Measurements from ENCODE around the gene SNTB2. TPM values are rescaled to one million over a fixed set of nuclear protein-coding genes. Genes with fewer than 3 reads are reported as not detected.

Gene SNTB2
- total and polyA plus RNA-seq, 2 donors (not counting 1 experiment from before 2014, with no cell fraction given), result 51.8 to 63.3 TPM

DNA sequence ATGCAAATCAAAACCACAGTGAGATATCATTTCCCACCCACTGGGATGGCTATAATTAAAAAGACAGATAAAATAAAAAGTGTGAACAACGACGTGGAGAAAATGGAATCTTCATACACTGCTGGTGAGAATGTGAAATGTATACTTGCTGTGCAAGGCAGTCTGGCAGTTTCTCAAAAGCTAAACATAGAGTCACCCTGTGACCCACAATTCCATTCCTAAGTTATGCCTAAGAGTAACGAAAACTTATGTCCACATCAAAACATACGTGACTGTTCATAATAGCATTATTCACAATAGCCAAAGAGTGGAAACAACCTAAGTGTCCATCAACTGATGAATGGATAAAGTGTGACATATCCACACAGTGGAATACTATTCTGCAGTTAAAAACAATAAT lies 86.0 kb downstream of the SNTB2 start:
- no peaks in the 10 kb centered on the region for H3K27me3 ChIP-seq (ENCODE audit: control insufficient read depth, insufficient read depth, low read length)
- no peak overlapping the region for H3K27ac ChIP-seq (ENCODE audit: insufficient read depth, low read length)
- no peak for TF ChIP-seq EZH2 (IDR thresholded peaks at IDR 0.05; ENCODE audit: low read length, missing control alignments)
- TF ChIP-seq, protein P1, sequence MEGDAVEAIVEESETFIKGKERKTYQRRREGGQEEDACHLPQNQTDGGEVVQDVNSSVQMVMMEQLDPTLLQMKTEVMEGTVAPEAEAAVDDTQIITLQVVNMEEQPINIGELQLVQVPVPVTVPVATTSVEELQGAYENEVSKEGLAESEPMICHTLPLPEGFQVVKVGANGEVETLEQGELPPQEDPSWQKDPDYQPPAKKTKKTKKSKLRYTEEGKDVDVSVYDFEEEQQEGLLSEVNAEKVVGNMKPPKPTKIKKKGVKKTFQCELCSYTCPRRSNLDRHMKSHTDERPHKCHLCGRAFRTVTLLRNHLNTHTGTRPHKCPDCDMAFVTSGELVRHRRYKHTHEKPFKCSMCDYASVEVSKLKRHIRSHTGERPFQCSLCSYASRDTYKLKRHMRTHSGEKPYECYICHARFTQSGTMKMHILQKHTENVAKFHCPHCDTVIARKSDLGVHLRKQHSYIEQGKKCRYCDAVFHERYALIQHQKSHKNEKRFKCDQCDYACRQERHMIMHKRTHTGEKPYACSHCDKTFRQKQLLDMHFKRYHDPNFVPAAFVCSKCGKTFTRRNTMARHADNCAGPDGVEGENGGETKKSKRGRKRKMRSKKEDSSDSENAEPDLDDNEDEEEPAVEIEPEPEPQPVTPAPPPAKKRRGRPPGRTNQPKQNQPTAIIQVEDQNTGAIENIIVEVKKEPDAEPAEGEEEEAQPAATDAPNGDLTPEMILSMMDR (conservative IDR thresholded peaks at IDR 0.05 in 1 of 2, IDR thresholded peaks at IDR 0.05 in 1 of 2; ENCODE audit: low read depth in 1 of 2, low read length in 2 of 2), result no peak
- H3K36me3 ChIP-seq (ENCODE audit: control insufficient read depth, insufficient read depth, low read length), result no peaks in the 10 kb centered on the region
- no peaks in the 10 kb centered on the region for H3K9me3 ChIP-seq (ENCODE audit: control insufficient read depth, insufficient read depth, low read depth, low read length)
- H3K4me2 ChIP-seq (ENCODE audit: extremely low read depth, insufficient read depth, low read length), result no peak overlapping the region
- H2AFZ ChIP-seq (ENCODE audit: low read length), result no peak overlapping the region
- DNase-seq (ENCODE audit: low read depth in 2 of 2), result peak; percentile 78 to 92
- peaks cover 5% of the 10 kb centered on the region for H3K79me2 ChIP-seq (ENCODE audit: control insufficient read depth, insufficient read depth, low read length)
- H3K4me1 ChIP-seq (ENCODE audit: control insufficient read depth, extremely low read depth, insufficient read depth, low read length), result peaks cover 23% of the 10 kb centered on the region
- no peak overlapping the region for H3K4me3 ChIP-seq (replicated peaks in 1 of 4; ENCODE audit: control extremely low read depth in 1 of 4, insufficient read depth in 1 of 4, low read depth in 3 of 4, low read length in 4 of 4)
- no peak overlapping the region for H3K9ac ChIP-seq (ENCODE audit: insufficient read depth, low read length)
- no peaks in the 10 kb centered on the region for H4K20me1 ChIP-seq (ENCODE audit: control insufficient read depth, extremely low read depth, insufficient read depth, low read length)

DNA sequence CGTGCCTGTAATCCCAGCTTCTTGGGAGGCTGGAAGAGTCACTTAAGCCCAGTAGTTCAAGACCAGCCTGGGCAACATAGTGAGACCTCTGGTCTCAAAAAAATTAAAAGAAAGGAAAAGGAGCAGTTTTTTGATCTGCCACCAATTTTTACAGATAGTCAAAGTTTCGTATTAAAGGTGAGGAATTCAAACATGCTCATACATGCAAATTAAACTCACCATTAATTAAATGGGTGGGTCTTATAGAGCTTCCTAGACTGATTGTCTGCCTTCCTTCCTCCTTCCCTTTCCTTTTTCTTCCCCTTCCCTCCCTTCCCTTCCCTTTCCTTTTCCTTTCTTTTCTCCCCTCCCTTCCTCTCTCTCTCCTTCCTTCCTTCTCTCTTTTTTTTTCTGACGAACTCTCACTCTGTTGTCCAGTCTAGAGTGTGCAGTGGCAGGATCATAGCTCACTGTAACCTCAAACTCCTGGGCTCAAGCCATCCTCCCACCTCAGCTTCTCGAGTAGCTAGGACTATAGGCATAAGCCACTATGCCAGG lies 87.8 kb downstream of the SNTB2 start:
- TF ChIP-seq EZH2 (IDR thresholded peaks at IDR 0.05; ENCODE audit: low read length, missing control alignments), result no peak
- TF ChIP-seq, protein P1 (conservative IDR thresholded peaks at IDR 0.05 in 1 of 2, IDR thresholded peaks at IDR 0.05 in 1 of 2; ENCODE audit: low read depth in 1 of 2, low read length in 2 of 2), result no peak
- Histone ChIP-seq H3K9me3 (ENCODE audit: control insufficient read depth, insufficient read depth, low read depth, low read length) (no peaks in the 10 kb centered on the region), H3K27ac (ENCODE audit: insufficient read depth, low read length) (peak overlapping the region; percentile 74), H3K79me2 (ENCODE audit: control insufficient read depth, insufficient read depth, low read length) (peaks cover 14% of the 10 kb centered on the region), H4K20me1 (ENCODE audit: control insufficient read depth, extremely low read depth, insufficient read depth, low read length) (no peaks in the 10 kb centered on the region), H3K4me1 (ENCODE audit: control insufficient read depth, extremely low read depth, insufficient read depth, low read length) (peaks cover 26% of the 10 kb centered on the region), H2AFZ (ENCODE audit: low read length) (no peak overlapping the region), H3K4me2 (ENCODE audit: extremely low read depth, insufficient read depth, low read length) (peak overlapping the region; percentile 80), H3K36me3 (ENCODE audit: control insufficient read depth, insufficient read depth, low read length) (no peaks in the 10 kb centered on the region), H3K27me3 (ENCODE audit: control insufficient read depth, insufficient read depth, low read length) (no peaks in the 10 kb centered on the region), H3K4me3 (replicated peaks in 1 of 4; ENCODE audit: control extremely low read depth in 1 of 4, insufficient read depth in 1 of 4, low read depth in 3 of 4, low read length in 4 of 4) (no peak overlapping the region), H3K9ac (ENCODE audit: insufficient read depth, low read length) (no peak overlapping the region)
- DNase-seq (ENCODE audit: low read depth in 2 of 2), result peak in 1 of 2 donors; percentile 38

DNA sequence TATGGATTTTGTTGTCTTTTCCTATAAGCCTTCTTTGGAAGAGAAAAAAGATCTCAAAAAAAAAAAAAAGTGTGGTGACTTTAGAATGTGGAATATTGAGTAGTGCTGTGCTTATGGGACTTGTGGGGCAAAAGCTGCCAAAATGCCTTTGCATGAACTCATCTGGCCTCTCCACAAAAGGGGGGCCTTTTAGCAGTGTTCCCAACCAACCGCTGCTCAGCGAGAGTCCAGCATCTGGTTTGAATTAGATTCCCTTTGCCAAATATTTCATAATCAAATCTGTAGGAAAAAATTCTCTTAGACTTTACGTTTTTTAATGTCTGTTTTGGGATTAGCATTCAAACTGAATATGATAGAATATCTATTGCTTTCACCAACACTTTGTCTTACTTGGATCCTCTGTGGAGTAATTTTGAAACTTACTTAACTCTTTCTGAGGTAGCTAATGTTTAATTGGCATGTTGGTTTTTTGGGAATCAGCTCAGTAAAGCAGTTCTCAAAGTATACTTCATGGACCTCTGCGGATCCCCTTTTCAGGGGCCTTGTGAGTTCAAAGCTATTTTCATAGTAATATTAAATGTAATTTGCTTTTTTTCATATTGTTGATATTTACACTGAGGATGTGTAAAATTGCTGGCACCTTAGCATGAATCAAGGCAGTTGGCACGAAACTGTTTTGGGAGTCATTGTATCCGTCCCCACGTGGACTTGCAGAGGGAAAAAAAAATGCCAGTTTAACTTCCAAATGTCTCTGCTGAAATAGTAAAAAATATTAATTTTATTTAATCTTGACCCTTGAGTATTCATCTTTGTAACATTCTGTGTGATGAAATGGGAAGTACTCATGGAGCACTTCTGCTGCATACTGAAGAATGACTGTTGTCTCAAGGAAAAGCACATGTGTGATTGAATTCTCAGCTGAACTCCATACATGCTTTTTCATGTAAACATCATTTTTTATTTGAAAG lies 89.5 kb downstream of the SNTB2 start:
- TF ChIP-seq, protein P1 (conservative IDR thresholded peaks at IDR 0.05 in 1 of 2, IDR thresholded peaks at IDR 0.05 in 1 of 2; ENCODE audit: low read depth in 1 of 2, low read length in 2 of 2), result no peak
- no peak for TF ChIP-seq EZH2 (IDR thresholded peaks at IDR 0.05; ENCODE audit: low read length, missing control alignments)
- Histone ChIP-seq H3K4me3 (replicated peaks in 1 of 4; ENCODE audit: control extremely low read depth in 1 of 4, insufficient read depth in 1 of 4, low read depth in 3 of 4, low read length in 4 of 4) (peak overlapping the region in 3 of 4 experiments; percentile 7 to 35 (median 11)), H3K36me3 (ENCODE audit: control insufficient read depth, insufficient read depth, low read length) (no peaks in the 10 kb centered on the region), H3K27me3 (ENCODE audit: control insufficient read depth, insufficient read depth, low read length) (no peaks in the 10 kb centered on the region), H3K4me2 (ENCODE audit: extremely low read depth, insufficient read depth, low read length) (peak overlapping the region; percentile 80), H2AFZ (ENCODE audit: low read length) (no peak overlapping the region), H3K9me3 (ENCODE audit: control insufficient read depth, insufficient read depth, low read depth, low read length) (no peaks in the 10 kb centered on the region), H3K79me2 (ENCODE audit: control insufficient read depth, insufficient read depth, low read length) (peaks cover 14% of the 10 kb centered on the region), H3K4me1 (ENCODE audit: control insufficient read depth, extremely low read depth, insufficient read depth, low read length) (peaks cover 23% of the 10 kb centered on the region), H3K9ac (ENCODE audit: insufficient read depth, low read length) (no peak overlapping the region), H4K20me1 (ENCODE audit: control insufficient read depth, extremely low read depth, insufficient read depth, low read length) (no peaks in the 10 kb centered on the region), H3K27ac (ENCODE audit: insufficient read depth, low read length) (peak overlapping the region; percentile 74)
- DNase-seq (ENCODE audit: low read depth in 2 of 2), result peak; percentile 98 to 99
